GM19193 (cell line): ENCODE data around the gene BCAS4.

Experiments
- POLR2A ChIP-seq: IDR thresholded peaks from 4 replicates; pipeline ENCODE4 v1.6.1; 2011; ENCODE audit not compliant: insufficient read depth, insufficient read length; ENCODE audit errors: extremely low read depth

BCAS4 gene

DNA sequence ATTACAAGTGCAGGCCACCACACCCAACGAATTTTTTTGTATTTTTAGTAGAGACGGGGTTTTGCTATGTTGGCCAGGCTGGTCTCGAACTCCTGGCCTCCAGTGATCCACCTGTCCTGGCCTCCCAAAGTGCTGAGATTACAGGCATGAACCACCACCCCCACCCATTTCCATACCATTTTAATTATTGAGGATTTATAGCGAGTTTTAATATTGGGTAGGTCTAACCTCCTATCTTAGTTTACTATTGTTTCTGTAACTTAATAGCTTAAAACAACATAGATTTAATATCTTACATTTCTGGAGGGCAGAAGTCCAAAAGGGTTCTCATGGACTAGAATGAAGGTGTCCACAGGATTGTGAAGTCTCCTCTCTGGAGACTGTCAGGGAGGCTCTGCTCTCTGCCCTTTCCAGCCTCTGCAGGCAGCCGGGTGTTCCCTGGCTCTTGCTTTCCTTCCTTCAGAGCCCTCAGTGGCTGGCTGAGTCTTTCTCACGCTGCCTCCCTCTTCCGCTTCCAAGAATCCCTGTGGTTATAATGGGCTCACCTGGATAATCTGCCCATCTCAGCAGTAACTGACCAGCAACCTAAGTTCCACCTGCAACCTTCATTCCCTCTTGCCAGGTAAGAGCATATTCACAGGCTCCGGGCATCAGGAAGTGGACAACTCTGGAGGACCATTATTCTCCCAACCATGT lies 18.6 kb upstream of the BCAS4 start:
- TF ChIP-seq POLR2A, result no peak

GRCh38 chr20:50777373-50777772 lies 17.5 kb upstream of the BCAS4 start:
- TF ChIP-seq POLR2A, result no peak

GRCh38 chr20:50783390-50783789 lies 11.5 kb upstream of the BCAS4 start:
- TF ChIP-seq POLR2A, result no peak

- TF ChIP-seq POLR2A, result no peak
These were observed 11.0 kb upstream of the BCAS4 start for GRCh38 chr20:50783903-50784302.

- TF ChIP-seq POLR2A, result no peak
These were observed 10.4 kb upstream of the BCAS4 start for GRCh38 chr20:50784464-50784863.

DNA sequence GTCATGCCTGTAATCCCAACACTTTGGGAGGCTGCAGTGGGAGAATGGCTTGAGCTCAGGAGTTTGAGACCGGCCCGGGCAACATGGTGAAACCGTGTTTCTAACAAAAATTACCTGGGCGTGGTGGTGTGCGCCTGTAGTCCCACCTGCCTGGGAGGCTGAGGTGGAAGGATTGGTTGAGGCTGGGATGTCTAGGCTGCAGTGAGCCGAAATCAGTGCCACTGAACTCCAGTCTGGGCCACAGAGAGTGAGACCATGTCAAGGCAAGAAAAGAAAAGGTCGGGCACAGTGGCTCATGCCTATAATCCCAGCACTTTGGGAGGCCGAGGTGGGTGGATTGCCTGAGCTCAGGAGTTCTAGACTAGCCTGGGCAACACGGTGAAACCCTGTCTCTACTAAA lies 8.2 kb upstream of the BCAS4 start:
- no peak for TF ChIP-seq POLR2A

DNA sequence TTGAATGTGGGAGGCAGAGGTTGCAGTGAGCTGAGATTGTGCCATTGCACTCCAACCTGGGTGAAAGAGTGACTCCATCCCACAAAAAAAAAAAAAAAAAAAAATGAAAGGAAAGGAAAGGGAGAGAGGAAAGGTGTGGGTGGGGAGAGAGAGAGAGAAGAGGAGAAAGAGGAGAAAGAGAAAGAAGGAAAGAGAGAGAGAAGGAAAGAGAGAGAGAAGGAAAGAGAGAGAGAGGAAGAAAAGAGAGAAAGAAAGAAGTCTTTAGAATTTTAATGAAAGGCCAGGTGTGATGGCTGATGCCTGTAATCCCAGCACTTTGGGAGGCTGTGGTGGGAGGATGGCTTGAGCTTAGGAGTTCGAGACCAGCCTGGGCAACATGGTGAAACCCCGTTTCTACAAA lies 7.7 kb upstream of the BCAS4 start:
- TF ChIP-seq POLR2A, result no peak

DNA sequence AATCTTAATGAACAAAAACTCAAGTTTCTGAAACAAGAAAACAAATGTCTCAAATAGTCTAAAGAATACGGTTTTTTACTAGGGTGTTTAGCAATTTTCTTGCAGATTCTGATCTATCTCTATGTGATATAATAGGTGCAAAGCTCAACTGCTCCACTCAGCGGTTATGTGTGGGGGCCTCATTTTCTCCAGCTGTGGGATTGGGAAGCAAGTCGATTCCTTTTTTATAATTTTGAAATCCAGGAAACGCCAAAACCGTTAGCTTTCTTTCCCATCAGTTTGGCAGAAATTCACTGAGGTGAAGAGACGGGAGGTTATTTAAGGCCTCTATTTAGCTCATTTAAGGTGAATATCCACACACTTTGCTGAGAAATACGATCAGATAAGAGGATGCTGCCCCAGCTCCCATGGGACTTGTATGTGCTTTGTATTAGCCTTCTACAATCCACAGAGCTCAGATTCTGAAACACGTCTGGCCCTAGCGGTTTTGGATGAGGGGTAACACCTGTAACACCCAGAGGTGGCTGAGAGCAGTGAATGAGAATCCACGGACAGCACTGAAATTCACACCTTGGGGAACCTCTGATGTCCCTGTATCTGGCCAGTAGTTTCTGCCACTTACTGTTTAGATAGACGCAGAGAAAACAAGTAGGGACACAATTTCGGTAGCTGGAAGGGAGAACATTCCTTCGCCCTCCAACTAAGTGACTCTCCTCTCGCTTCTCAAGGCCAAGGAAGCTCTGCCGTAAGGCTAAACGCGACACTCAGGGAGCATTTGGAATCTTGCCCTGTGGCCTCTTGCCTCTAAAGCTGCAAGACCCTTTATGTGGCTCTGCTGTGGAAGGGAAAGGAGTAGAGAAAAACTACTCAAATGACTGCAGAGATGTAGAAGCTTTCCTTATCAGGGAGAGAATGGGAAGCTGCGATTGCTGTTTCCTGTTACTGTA lies 6.5 kb upstream of the BCAS4 start:
- TF ChIP-seq POLR2A, result no peak

- no peak for TF ChIP-seq POLR2A
These were observed 4.8 kb upstream of the BCAS4 start for GRCh38 chr20:50789968-50790650.

GRCh38 chr20:50790651-50791277 lies 4.1 kb upstream of the BCAS4 start:
- peak; percentile 88 for TF ChIP-seq POLR2A

- TF ChIP-seq POLR2A, result no peak
These were observed 1.9 kb upstream of the BCAS4 start for GRCh38 chr20:50792708-50793574.

- no peak for TF ChIP-seq POLR2A
These were observed 548 bp upstream of the BCAS4 start for GRCh38 chr20:50794181-50794845.

DNA sequence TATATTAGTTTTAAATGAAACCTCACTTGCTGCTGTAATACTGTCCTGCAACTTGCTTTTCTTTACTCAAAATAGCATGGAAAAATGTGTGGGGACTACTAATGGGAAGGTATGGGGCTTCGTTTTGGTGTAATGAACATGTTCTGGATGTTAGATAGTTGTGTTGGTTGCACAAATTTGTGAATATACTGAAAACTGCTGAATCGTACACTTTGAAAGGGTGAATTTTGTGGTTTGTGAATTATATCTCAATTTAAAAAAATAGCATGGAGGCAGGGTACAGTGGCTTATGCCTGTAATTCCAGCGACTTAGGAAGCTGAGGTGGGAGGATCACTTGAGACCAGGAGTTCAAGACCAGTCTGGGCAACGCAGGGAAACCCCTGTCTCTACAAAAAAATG lies 2.3 kb downstream of the BCAS4 start:
- TF ChIP-seq POLR2A, result no peak
